Mesenchymal stem cell (in vitro differentiated cells and primary cell): ENCODE results near the gene TBC1D17.

Source experiments
- DNase-seq: peaks from one replicate; pipeline ENCODE4 v3.0.0-alpha.2; 2013
- H2AFZ ChIP-seq: one replicate; pipeline ENCODE4 v1.6.1; 2013; ENCODE audit warnings: low read depth, mild to moderate bottlenecking, control low read depth, inconsistent platforms, low read length, moderate library complexity
- H2AK5ac ChIP-seq: 2 replicates; pipeline ENCODE4 v1.6.1; 2013; ENCODE audit warnings: low read length, moderate library complexity, mild to moderate bottlenecking, inconsistent platforms; ENCODE audit not compliant: severe bottlenecking
- H2BK120ac ChIP-seq: one replicate; pipeline ENCODE4 v1.6.1; 2013; ENCODE audit warnings: low read depth, mild to moderate bottlenecking, inconsistent platforms, low read length, moderate library complexity
- H2BK12ac ChIP-seq, 2 experiments: one replicate each; pipeline ENCODE4 v1.6.1; 2013; ENCODE audit warnings: inconsistent platforms in 2 of 2, low read length in 2 of 2, mild to moderate bottlenecking in 2 of 2, moderate library complexity in 2 of 2, control low read depth in 1 of 2
- H2BK15ac ChIP-seq: one replicate; pipeline ENCODE4 v1.6.1; 2013; ENCODE audit warnings: mild to moderate bottlenecking, low read depth, inconsistent platforms; ENCODE audit not compliant: poor library complexity, severe bottlenecking
- H2BK5ac ChIP-seq: 2 replicates; pipeline ENCODE4 v1.6.1; 2013; ENCODE audit warnings: low read depth, mild to moderate bottlenecking, low read length, control low read depth, inconsistent platforms; ENCODE audit not compliant: poor library complexity, severe bottlenecking
- H3K14ac ChIP-seq, 2 experiments: one replicate each; pipeline ENCODE4 v1.6.1; 2013; ENCODE audit warnings: inconsistent platforms in 2 of 2, low read length in 2 of 2, control low read depth in 1 of 2, mild to moderate bottlenecking in 1 of 2, moderate library complexity in 1 of 2
- H3K18ac ChIP-seq, 2 experiments: one replicate each; pipeline ENCODE4 v1.6.1; 2013; ENCODE audit warnings: inconsistent platforms in 2 of 2, low read length in 2 of 2, control low read depth in 1 of 2, low read depth in 1 of 2, mild to moderate bottlenecking in 1 of 2
- H3K23ac ChIP-seq, 2 experiments: one replicate each; pipeline ENCODE4 v1.6.1; 2013; ENCODE audit warnings: inconsistent platforms in 2 of 2, low read length in 2 of 2, mild to moderate bottlenecking in 2 of 2, moderate library complexity in 2 of 2, control low read depth in 1 of 2
- H3K27ac ChIP-seq: 2 replicates; pipeline ENCODE4 v1.5.1; 2013; ENCODE audit warnings: mild to moderate bottlenecking, moderate library complexity, low read length, control low read depth, inconsistent platforms; ENCODE audit not compliant: poor library complexity, severe bottlenecking
- H3K27me3 ChIP-seq, 2 experiments: 2 replicates each; pipeline versions ENCODE4 v1.6.1 to v1.7.0; 2013; ENCODE audit warnings: low read length in 2 of 2, mild to moderate bottlenecking in 2 of 2, moderate library complexity in 2 of 2, control low read depth in 1 of 2, inconsistent platforms in 1 of 2; ENCODE audit not compliant: control insufficient read depth in 1 of 2, insufficient read depth in 1 of 2
- H3K36me3 ChIP-seq, 2 experiments: 2 replicates each; pipeline versions ENCODE4 v1.6.1 to v1.7.0; 2013; ENCODE audit warnings: low read length in 2 of 2, control low read depth in 1 of 2, inconsistent platforms in 1 of 2, low read depth in 1 of 2, mild to moderate bottlenecking in 1 of 2; ENCODE audit not compliant: insufficient read depth in 2 of 2, control insufficient read depth in 1 of 2
- H3K4ac ChIP-seq, 2 experiments: one replicate each; pipeline ENCODE4 v1.6.1; 2013; ENCODE audit warnings: inconsistent platforms in 2 of 2, low read length in 2 of 2, mild to moderate bottlenecking in 2 of 2, moderate library complexity in 2 of 2, control low read depth in 1 of 2, low read depth in 1 of 2
- H3K4me1 ChIP-seq: 2 replicates; pipeline ENCODE4 v1.6.1; 2013; ENCODE audit warnings: low read depth, low read length, control low read depth; ENCODE audit not compliant: control insufficient read depth, insufficient read depth
- H3K4me2 ChIP-seq: 2 replicates; pipeline ENCODE4 v1.6.1; 2013; ENCODE audit warnings: low read length, mild to moderate bottlenecking, inconsistent platforms; ENCODE audit not compliant: poor library complexity, severe bottlenecking
- H3K4me3 ChIP-seq, 2 experiments: 2 replicates each; pipeline versions ENCODE4 v1.5.1 to v1.7.0; 2013; ENCODE audit warnings: low read length in 2 of 2, mild to moderate bottlenecking in 2 of 2, control low read depth in 1 of 2, low read depth in 1 of 2; ENCODE audit not compliant: insufficient read depth in 1 of 2
- H3K79me1 ChIP-seq: replicated peaks from 2 replicates; pipeline ENCODE4 v1.6.1; 2013; ENCODE audit warnings: mild to moderate bottlenecking, control low read depth, low read length, inconsistent platforms; ENCODE audit not compliant: poor library complexity, severe bottlenecking
- H3K9ac ChIP-seq: 2 replicates; pipeline ENCODE4 v1.7.0; 2013; ENCODE audit warnings: mild to moderate bottlenecking, low read length, moderate library complexity
- H3K9me3 ChIP-seq: 2 replicates; pipeline ENCODE4 v1.7.0; 2013; ENCODE audit warnings: mild to moderate bottlenecking, low read length; ENCODE audit not compliant: control insufficient read depth
- H4K8ac ChIP-seq: one replicate; pipeline ENCODE4 v1.6.1; 2013; ENCODE audit warnings: inconsistent platforms, mild to moderate bottlenecking, low read length, moderate library complexity
- H4K91ac ChIP-seq: one replicate; pipeline ENCODE4 v1.6.1; 2013; ENCODE audit warnings: mild to moderate bottlenecking, low read length, inconsistent platforms
- WGBS: methylation state at CpG from one replicate; pipeline ENCODE4 v1.1.7; 2013; ENCODE audit warnings: mixed read lengths; 5-methylcytosine and 5-hydroxymethylcytosine counted together

TBC1D17 gene

GRCh38 chr19:49855676-49856573 lies 21.6 kb upstream of the TBC1D17 start:
- no peak overlapping the region for H2BK12ac ChIP-seq
- peaks cover 9% of the 10 kb centered on the region for H3K79me1 ChIP-seq
- no peak overlapping the region for H4K91ac ChIP-seq
- no peak overlapping the region for H3K18ac ChIP-seq
- no peak overlapping the region for H2BK5ac ChIP-seq
- no peak overlapping the region for H2AFZ ChIP-seq
- H3K14ac ChIP-seq, result no peak overlapping the region
- H3K4me2 ChIP-seq, result no peak overlapping the region
- no peak overlapping the region for H3K27ac ChIP-seq
- no peak overlapping the region for H3K23ac ChIP-seq
- no peak overlapping the region for H2AK5ac ChIP-seq
- H3K4me3 ChIP-seq, result no peak overlapping the region
- H3K27me3 ChIP-seq, result no peaks in the 10 kb centered on the region
- 92% methylated on average over 18 of the region's 21 CpGs for WGBS
- H2BK15ac ChIP-seq, result no peak overlapping the region
- no peak overlapping the region for H3K4ac ChIP-seq
- no peak overlapping the region for H3K9ac ChIP-seq
- DNase-seq, result no peak
- peaks cover 55% of the 10 kb centered on the region for H3K4me1 ChIP-seq
- peaks cover 51 to 66% of the 10 kb centered on the region in 2 experiments for H3K36me3 ChIP-seq
- no peak overlapping the region for H4K8ac ChIP-seq
- H2BK120ac ChIP-seq, result no peak overlapping the region
- H3K9me3 ChIP-seq, result no peaks in the 10 kb centered on the region

- no peak for DNase-seq
- H3K14ac ChIP-seq, result no peak overlapping the region
- H3K23ac ChIP-seq, result no peak overlapping the region
- peaks cover 55 to 73% of the 10 kb centered on the region in 2 experiments for H3K36me3 ChIP-seq
- no peak overlapping the region for H2BK15ac ChIP-seq
- H3K4ac ChIP-seq, result no peak overlapping the region
- H3K9ac ChIP-seq, result no peak overlapping the region
- no peak overlapping the region for H3K27ac ChIP-seq
- no peak overlapping the region for H4K8ac ChIP-seq
- 97% methylated on average over 17 of the region's 18 CpGs for WGBS
- no peak overlapping the region for H2BK12ac ChIP-seq
- H3K4me3 ChIP-seq, result no peak overlapping the region
- H2AFZ ChIP-seq, result no peak overlapping the region
- H2BK120ac ChIP-seq, result no peak overlapping the region
- no peaks in the 10 kb centered on the region for H3K27me3 ChIP-seq
- no peak overlapping the region for H2AK5ac ChIP-seq
- H2BK5ac ChIP-seq, result no peak overlapping the region
- H3K4me1 ChIP-seq, result peaks cover 55% of the 10 kb centered on the region
- no peak overlapping the region for H3K18ac ChIP-seq
- H4K91ac ChIP-seq, result no peak overlapping the region
- H3K4me2 ChIP-seq, result no peak overlapping the region
- no peaks in the 10 kb centered on the region for H3K9me3 ChIP-seq
- peaks cover 9% of the 10 kb centered on the region for H3K79me1 ChIP-seq
Measured at GRCh38 chr19:49856574-49857021, 20.9 kb upstream of the TBC1D17 start.

- H3K18ac ChIP-seq, result no peak overlapping the region
- H3K23ac ChIP-seq, result no peak overlapping the region
- no peak overlapping the region for H3K27ac ChIP-seq
- H3K9ac ChIP-seq, result no peak overlapping the region
- no peak overlapping the region for H3K4me3 ChIP-seq
- peaks cover 53% of the 10 kb centered on the region for H3K4me1 ChIP-seq
- H3K4ac ChIP-seq, result no peak overlapping the region
- H2AFZ ChIP-seq, result no peak overlapping the region
- peak overlapping the region in 1 of 2 experiments; percentile 51 for H3K14ac ChIP-seq
- H2BK15ac ChIP-seq, result no peak overlapping the region
- no peak overlapping the region for H2BK120ac ChIP-seq
- H4K91ac ChIP-seq, result no peak overlapping the region
- H3K27me3 ChIP-seq, result no peaks in the 10 kb centered on the region
- H2BK12ac ChIP-seq, result no peak overlapping the region
- no peak overlapping the region for H3K4me2 ChIP-seq
- no peaks in the 10 kb centered on the region for H3K9me3 ChIP-seq
- H2BK5ac ChIP-seq, result no peak overlapping the region
- H4K8ac ChIP-seq, result no peak overlapping the region
- no peak for DNase-seq
- WGBS, result 97% methylated on average over 24 of the region's 26 CpGs
- no peak overlapping the region for H2AK5ac ChIP-seq
- peaks cover 60 to 79% of the 10 kb centered on the region in 2 experiments for H3K36me3 ChIP-seq
- H3K79me1 ChIP-seq, result peaks cover 9% of the 10 kb centered on the region
Measured at GRCh38 chr19:49857061-49857837, 20.3 kb upstream of the TBC1D17 start.

- Histone ChIP-seq H3K14ac (no peak overlapping the region), H3K23ac (peak overlapping the region in 1 of 2 experiments; percentile 34), H2BK5ac (no peak overlapping the region), H3K9me3 (no peaks in the 10 kb centered on the region), H3K36me3 (peaks cover 60 to 84% of the 10 kb centered on the region in 2 experiments), H4K8ac (no peak overlapping the region), H3K27me3 (no peaks in the 10 kb centered on the region), H3K27ac (no peak overlapping the region), H2AFZ (no peak overlapping the region), H2BK15ac (no peak overlapping the region), H3K9ac (no peak overlapping the region), H3K4me1 (peaks cover 53% of the 10 kb centered on the region), H2BK12ac (no peak overlapping the region), H3K79me1 (peaks cover 11% of the 10 kb centered on the region), H3K4me3 (no peak overlapping the region), H2AK5ac (no peak overlapping the region), H3K18ac (no peak overlapping the region), H4K91ac (no peak overlapping the region), H3K4me2 (no peak overlapping the region), H2BK120ac (no peak overlapping the region), H3K4ac (no peak overlapping the region)
- no peak for DNase-seq
- 97% methylated on average over 5 of the region's 5 CpGs for WGBS
Measured at GRCh38 chr19:49857838-49858087, 19.7 kb upstream of the TBC1D17 start.
